MCF 10A (cell line): ENCODE results near the gene LMF2. TPM values are rescaled to one million over a fixed set of nuclear protein-coding genes. Genes with fewer than 3 reads are reported as not detected.

Experiments used
- BruUV-seq: library from RNA; stranded (reverse); fragments of 400-500 nt; replicated peaks from 2 replicates; lab custom pipeline; 2021; lab: Mats Ljungman, UMichigan
- CTCF ChIA-PET: fragments of 300-600 bp; sonication (Branson Sonifier 250); formaldehyde crosslinking; extraction: SDS; loops from one replicate; lab custom pipeline; 2021; ENCODE audit warnings: antibody characterized with exemption, inconsistent platforms; lab: Yijun Ruan, JAX
- POLR2A ChIA-PET: fragments of 300-600, 350-650 bp; sonication (Branson Sonifier 250); formaldehyde crosslinking; extraction: SDS; loops from one replicate; lab custom pipeline; 2020; ENCODE audit warnings: antibody characterized with exemption, inconsistent platforms; lab: Yijun Ruan, JAX
- DNase-seq: peaks from one replicate; pipeline ENCODE4 v3.0.0-alpha.2; 2018; ENCODE audit not compliant: unreplicated experiment
- H3K27ac Mint-ChIP-seq: one replicate; pipeline ENCODE4 v1.8.0; 2022; ENCODE audit warnings: mild to moderate bottlenecking, low read depth, mixed read lengths; ENCODE audit not compliant: unreplicated experiment
- H3K27me3 Mint-ChIP-seq: one replicate; pipeline ENCODE4 v1.8.0; 2022; ENCODE audit warnings: mixed read lengths; ENCODE audit not compliant: insufficient read depth, unreplicated experiment
- H3K36me3 Mint-ChIP-seq: one replicate; pipeline ENCODE4 v1.8.0; 2022; ENCODE audit warnings: mild to moderate bottlenecking, moderate library complexity, mixed read lengths; ENCODE audit not compliant: insufficient read depth, unreplicated experiment
- H3K4me1 Mint-ChIP-seq: one replicate; pipeline ENCODE4 v1.8.0; 2022; ENCODE audit warnings: mixed read lengths; ENCODE audit not compliant: insufficient read depth, unreplicated experiment
- H3K4me3 Mint-ChIP-seq: one replicate; pipeline ENCODE4 v1.8.0; 2022; ENCODE audit warnings: mild to moderate bottlenecking, moderate library complexity, mixed read lengths; ENCODE audit not compliant: unreplicated experiment
- H3K9me3 Mint-ChIP-seq: one replicate; pipeline ENCODE4 v1.8.0; 2022; ENCODE audit warnings: mixed read lengths; ENCODE audit not compliant: unreplicated experiment
- CTCF ChIP-seq: fragments of 200-600 bp; IDR thresholded peaks from one replicate; pipeline ENCODE4 v1.8.0; 2022; ENCODE audit warnings: antibody characterized with exemption, mild to moderate bottlenecking; ENCODE audit not compliant: unreplicated experiment
- intact Hi-C: fragments of 100-400 bp; cut with micrococcal nuclease; formaldehyde crosslinking; loops from 2 replicates; pipeline ENCODE4 v1.14.1; 2022
- total RNA-seq: library from RNA; stranded (reverse); gene quantifications from 2 replicates; pipeline ENCODE4 v1.2.3, GENCODE V29; 2022

LMF2 gene
- total RNA-seq, 1 experiment from 2014 or later = 50.9 TPM

DNA sequence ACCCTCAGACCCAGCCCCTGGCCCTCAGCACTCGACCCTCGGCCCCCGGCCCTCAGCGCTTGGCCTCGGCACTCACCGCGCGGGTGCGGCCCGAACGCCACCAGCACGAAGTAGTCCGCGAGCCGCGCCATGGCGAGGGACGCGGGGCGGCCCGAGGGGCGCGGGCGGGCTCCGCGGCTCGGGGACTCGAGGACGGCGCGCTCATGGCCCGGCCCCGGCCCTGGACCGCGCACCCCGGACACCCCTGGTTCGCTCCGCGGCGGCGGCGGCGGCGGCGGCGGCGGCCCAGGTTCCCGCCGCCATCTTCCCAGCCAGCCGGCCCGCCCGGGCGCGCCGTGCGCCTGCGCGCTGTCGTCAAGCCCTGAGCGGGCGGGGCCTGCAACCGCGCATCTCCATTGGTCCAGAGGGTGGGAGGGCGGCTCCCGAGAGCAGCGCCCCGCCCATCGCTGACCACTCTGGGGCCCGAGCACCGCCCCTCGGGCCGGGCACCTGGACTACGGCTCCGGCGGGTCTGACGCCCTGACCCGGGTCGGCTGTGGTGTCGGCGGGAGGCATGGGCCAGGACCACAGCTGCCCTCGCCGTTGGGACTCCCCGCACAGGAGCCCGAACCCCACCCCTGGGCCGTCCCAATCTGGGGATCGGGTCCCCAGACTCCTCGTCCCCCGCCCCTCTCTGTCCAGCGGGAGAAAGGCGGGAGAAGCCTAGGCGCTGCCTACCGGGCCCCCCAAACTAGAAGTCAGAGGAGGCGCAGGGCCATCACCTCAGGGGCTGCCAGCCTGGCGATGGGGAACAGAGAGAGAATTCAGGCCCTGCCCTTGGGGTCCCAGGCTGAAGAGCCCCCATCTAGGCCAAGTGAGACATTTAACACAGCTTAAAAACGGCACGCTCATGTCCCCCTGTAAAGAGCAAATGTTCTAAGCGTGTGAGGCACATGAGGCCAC lies 32.5 kb downstream of the LMF2 start, which contains the start of gene SBF1:
TSS of gene SBF1 (minus strand) at position 326 of the 942 bp plus-strand sequence. CDS start at position 131, 195 bp downstream.
- H3K27ac Mint-ChIP-seq = peak within 1 kb of the TSS; percentile 78
- peaks cover 18% of the 10 kb centered on the region for H3K36me3 Mint-ChIP-seq
- peaks cover 36% of the 10 kb centered on the region for H3K4me1 Mint-ChIP-seq
- CTCF ChIA-PET = interaction anchor here (0.6 to 0.8 kb wide), 5 partner anchors 14 to 170 kb away, joined by 3 to 4 read pairs (median 3); no protein-coding TSS in a partner anchor
- H3K4me3 Mint-ChIP-seq = peak within 1 kb of the TSS; percentile 90
- DNase-seq = peak; percentile 87
- POLR2A ChIA-PET = interaction anchor here (1.1 to 1.6 kb wide), 2 partner anchors 51 to 107 kb away, joined by 3 read pairs; partner anchors contain the start of genes CHKB and SCO2
- no peaks in the 10 kb centered on the region for H3K27me3 Mint-ChIP-seq
- intact Hi-C loops = no loop called here
- TSS peak; percentile 65 for BruUV-seq
- no peak for TF ChIP-seq CTCF
- no peaks in the 10 kb centered on the region for H3K9me3 Mint-ChIP-seq

- CTCF ChIA-PET = interaction anchor here (0.6 to 0.8 kb wide), 3 partner anchors 20 to 147 kb away, joined by 3 to 4 read pairs (median 4); no protein-coding TSS in a partner anchor
- no peaks in the 10 kb centered on the region for H3K27me3 Mint-ChIP-seq
- BruUV-seq = no TSS peak
Observed at GRCh38 chr22:50473855-50474671, 33.4 kb downstream of the LMF2 start.

DNA sequence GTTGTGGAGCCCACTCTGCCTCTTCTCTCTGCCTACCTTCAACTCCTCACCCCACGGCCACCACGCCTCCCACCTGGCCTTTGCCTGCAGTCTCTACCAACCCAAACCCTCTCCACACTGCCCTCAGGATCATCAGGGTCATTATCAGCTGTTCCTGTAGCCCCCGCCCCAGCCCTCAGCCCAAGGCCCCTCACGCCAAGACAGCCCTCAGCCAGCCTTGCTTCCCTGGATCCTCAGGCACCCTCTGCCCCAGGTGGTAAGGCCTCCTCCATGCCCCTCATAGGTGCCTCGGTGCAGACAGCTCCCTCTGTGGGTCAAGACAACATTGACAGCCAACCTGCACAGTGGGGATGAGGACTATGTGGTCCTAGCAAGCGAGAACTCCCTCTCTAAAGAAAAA lies 34.4 kb downstream of the LMF2 start:
- DNase-seq = peak; percentile 37

More at GRCh38 chr22:50473855-50474671, 33.4 kb downstream of the LMF2 start:
- DNase-seq = no peak
- POLR2A ChIA-PET = interaction anchor here (0.6 to 1.7 kb wide), 4 partner anchors 35 to 89 kb away, joined by 3 to 8 read pairs (median 4); partner anchors contain the start of genes SCO2 and SYCE3
- peak overlapping the region; percentile 78 for H3K27ac Mint-ChIP-seq
- TF ChIP-seq CTCF = no peak
- intact Hi-C loops = no loop called here
- no peaks in the 10 kb centered on the region for H3K9me3 Mint-ChIP-seq
- H3K4me3 Mint-ChIP-seq = peak overlapping the region; percentile 90
- peaks cover 19% of the 10 kb centered on the region for H3K36me3 Mint-ChIP-seq
- peaks cover 36% of the 10 kb centered on the region for H3K4me1 Mint-ChIP-seq

More for the DNA sequence above, 34.4 kb downstream of the LMF2 start:
- BruUV-seq = no TSS peak
- H3K4me1 Mint-ChIP-seq = peaks cover 36% of the 10 kb centered on the region
- CTCF ChIA-PET = interaction anchor here (0.5 to 1.6 kb wide), 8 partner anchors 15 to 218 kb away, joined by 3 to 5 read pairs (median 4); no protein-coding TSS in a partner anchor
- no peak for TF ChIP-seq CTCF
- POLR2A ChIA-PET = interaction anchor here (0.5 to 1.7 kb wide), 3 partner anchors 20 to 68 kb away, joined by 3 to 8 read pairs (median 4); no protein-coding TSS in a partner anchor
- no peaks in the 10 kb centered on the region for H3K27me3 Mint-ChIP-seq
- peaks cover 25% of the 10 kb centered on the region for H3K36me3 Mint-ChIP-seq
- no peaks in the 10 kb centered on the region for H3K9me3 Mint-ChIP-seq
- H3K4me3 Mint-ChIP-seq = peak overlapping the region; percentile 90
- intact Hi-C loops = no loop called here
- peak overlapping the region; percentile 78 for H3K27ac Mint-ChIP-seq
